ENCODE results near the gene EFNA3. TPM values are rescaled to one million over a fixed set of nuclear protein-coding genes. Genes with fewer than 3 reads are reported as not detected.

EFNA3 gene
- total and polyA plus RNA-seq, 2 of the 4 experiments (the other 2 are of a cell fraction) = 0.72 to 1.6 TPM

DNA sequence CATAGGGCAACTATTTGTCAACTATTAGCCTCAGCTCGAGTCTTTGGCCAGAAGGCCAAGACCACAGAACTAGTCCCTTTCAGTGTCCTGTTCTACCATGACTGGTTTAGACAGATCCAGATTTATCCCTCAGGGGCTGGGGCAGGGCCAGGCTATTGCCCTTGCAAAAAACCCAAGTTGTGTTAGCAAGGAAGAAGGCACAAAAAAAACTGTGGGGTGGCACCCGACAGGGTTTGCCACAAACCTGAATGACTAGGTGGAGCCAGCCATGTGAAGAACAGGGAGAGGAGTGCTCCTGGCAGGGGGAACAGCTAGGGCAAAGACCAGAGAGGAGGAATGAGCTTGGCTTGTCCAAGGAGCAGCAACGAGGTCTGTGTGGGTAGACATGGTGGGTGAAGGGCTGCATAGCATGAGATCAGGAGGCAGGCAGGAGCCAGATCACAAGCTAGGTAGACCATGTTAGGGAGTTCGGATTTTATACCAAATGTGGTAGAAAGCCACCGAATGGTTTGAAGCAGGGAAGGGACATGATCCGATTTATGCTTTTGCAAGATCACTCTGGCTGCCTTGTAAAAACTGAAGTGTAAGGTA lies 40.7 kb upstream of the EFNA3 start:
- ChIA-PET POLR2A (ENCODE audit: unreplicated experiment) (no interaction called here), CTCF (interaction anchor here (1.4 to 1.8 kb wide), 2 partner anchors 13 to 24 kb away, joined by 3 to 4 read pairs; partner anchors contain the start of gene ADAM15)
- Histone ChIP-seq H2AFZ (replicated peaks; ENCODE audit: low read length, poor library complexity) (no peak overlapping the region), H3K9me1 (ENCODE audit: insufficient read depth, low read length) (peaks cover 6% of the 10 kb centered on the region; the same call in 1 of the 2 replicates), H4K8ac (ENCODE audit: low read depth in 2 of 2, low read length in 2 of 2) (no peak overlapping the region), H2AK9ac (replicated peaks; ENCODE audit: low read depth, low read length, poor library complexity) (no peak overlapping the region), H3K4me3 (ENCODE audit: insufficient read depth, low read depth, low read length) (no peak overlapping the region), H3K18ac (ENCODE audit: low read depth, low read length) (no peak overlapping the region), H3K79me1 (ENCODE audit: low read depth in 1 of 2, low read length in 2 of 2) (no peaks in the 10 kb centered on the region), H3K9ac (ENCODE audit: low read depth, low read length) (no peak overlapping the region), H3K36me3 (ENCODE audit: control insufficient read depth, insufficient read depth, low read length) (no peaks in the 10 kb centered on the region), H4K5ac (ENCODE audit: low read depth, low read length) (no peak overlapping the region), H2BK20ac (ENCODE audit: low read depth, low read length) (no peak overlapping the region), H3K4me1 (ENCODE audit: control insufficient read depth, insufficient read depth, low read length) (peaks cover 1% of the 10 kb centered on the region; the same call in 1 of the 2 replicates), H3K4me2 (ENCODE audit: low read depth, low read length) (no peak overlapping the region), H4K91ac (ENCODE audit: insufficient read depth, low read depth, low read length) (no peak overlapping the region), H3K9me3 (ENCODE audit: control insufficient read depth, insufficient read depth, low read length) (no peaks in the 10 kb centered on the region), H3K27me3 (ENCODE audit: control insufficient read depth, insufficient read depth, low read length) (peaks cover 44% of the 10 kb centered on the region), H3K56ac (ENCODE audit: extremely low read depth, insufficient read depth, low read length) (no peak overlapping the region), H3K4ac (ENCODE audit: low read depth, low read length) (no peak overlapping the region), H3K14ac (replicated peaks; ENCODE audit: low read depth, low read length) (no peak overlapping the region), H3K27ac (ENCODE audit: insufficient read depth, low read length) (no peak overlapping the region), H4K20me1 (ENCODE audit: insufficient read depth, low read length) (no peaks in the 10 kb centered on the region), H2BK15ac (ENCODE audit: low read depth, low read length) (no peak overlapping the region), H3K23ac (ENCODE audit: low read depth, low read length) (no peak overlapping the region; the same call in 1 of the 2 replicates), H2BK120ac (ENCODE audit: low read depth, low read length) (no peak overlapping the region), H2BK5ac (ENCODE audit: low read depth, low read length, poor library complexity, severe bottlenecking) (no peak overlapping the region), H2AK5ac (ENCODE audit: low read depth, low read length) (no peak overlapping the region)
- dilution Hi-C loops (cut with HindIII; ENCODE audit: low sequenced_read_pairs, unreplicated experiment) (no loop called here), intact Hi-C loops (cut with micrococcal nuclease) (no loop called here), in situ Hi-C loops (cut with MboI; ENCODE audit: low sequenced_read_pairs) (no loop called here)
- BruUV-seq (replicated peaks) = no TSS peak
- no peak for ATAC-seq (ENCODE audit: low read depth)
- no peak for TF ChIP-seq MXI1 (IDR thresholded peaks at IDR 0.05; ENCODE audit: borderline replicate concordance, low read depth, low read length)
- TF ChIP-seq FOS (IDR thresholded peaks at IDR 0.05; ENCODE audit: low read depth, low read length) = no peak
- TF ChIP-seq, protein P1, sequence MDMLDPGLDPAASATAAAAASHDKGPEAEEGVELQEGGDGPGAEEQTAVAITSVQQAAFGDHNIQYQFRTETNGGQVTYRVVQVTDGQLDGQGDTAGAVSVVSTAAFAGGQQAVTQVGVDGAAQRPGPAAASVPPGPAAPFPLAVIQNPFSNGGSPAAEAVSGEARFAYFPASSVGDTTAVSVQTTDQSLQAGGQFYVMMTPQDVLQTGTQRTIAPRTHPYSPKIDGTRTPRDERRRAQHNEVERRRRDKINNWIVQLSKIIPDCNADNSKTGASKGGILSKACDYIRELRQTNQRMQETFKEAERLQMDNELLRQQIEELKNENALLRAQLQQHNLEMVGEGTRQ (IDR thresholded peaks at IDR 0.05; ENCODE audit: low read depth, low read length) = no peak
- TF ChIP-seq CEBPB (IDR thresholded peaks at IDR 0.05; ENCODE audit: low read depth, low read length) = no peak
- TF ChIP-seq RAD21 (IDR thresholded peaks at IDR 0.05; ENCODE audit: low read length) = no peak
- TF ChIP-seq, protein P2, sequence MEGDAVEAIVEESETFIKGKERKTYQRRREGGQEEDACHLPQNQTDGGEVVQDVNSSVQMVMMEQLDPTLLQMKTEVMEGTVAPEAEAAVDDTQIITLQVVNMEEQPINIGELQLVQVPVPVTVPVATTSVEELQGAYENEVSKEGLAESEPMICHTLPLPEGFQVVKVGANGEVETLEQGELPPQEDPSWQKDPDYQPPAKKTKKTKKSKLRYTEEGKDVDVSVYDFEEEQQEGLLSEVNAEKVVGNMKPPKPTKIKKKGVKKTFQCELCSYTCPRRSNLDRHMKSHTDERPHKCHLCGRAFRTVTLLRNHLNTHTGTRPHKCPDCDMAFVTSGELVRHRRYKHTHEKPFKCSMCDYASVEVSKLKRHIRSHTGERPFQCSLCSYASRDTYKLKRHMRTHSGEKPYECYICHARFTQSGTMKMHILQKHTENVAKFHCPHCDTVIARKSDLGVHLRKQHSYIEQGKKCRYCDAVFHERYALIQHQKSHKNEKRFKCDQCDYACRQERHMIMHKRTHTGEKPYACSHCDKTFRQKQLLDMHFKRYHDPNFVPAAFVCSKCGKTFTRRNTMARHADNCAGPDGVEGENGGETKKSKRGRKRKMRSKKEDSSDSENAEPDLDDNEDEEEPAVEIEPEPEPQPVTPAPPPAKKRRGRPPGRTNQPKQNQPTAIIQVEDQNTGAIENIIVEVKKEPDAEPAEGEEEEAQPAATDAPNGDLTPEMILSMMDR (conservative IDR thresholded peaks at IDR 0.05; ENCODE audit: low read depth, low read length) = no peak
- no peak for TF ChIP-seq SMC3 (IDR thresholded peaks at IDR 0.05; ENCODE audit: low read depth, low read length)
- TF ChIP-seq, protein P3, sequence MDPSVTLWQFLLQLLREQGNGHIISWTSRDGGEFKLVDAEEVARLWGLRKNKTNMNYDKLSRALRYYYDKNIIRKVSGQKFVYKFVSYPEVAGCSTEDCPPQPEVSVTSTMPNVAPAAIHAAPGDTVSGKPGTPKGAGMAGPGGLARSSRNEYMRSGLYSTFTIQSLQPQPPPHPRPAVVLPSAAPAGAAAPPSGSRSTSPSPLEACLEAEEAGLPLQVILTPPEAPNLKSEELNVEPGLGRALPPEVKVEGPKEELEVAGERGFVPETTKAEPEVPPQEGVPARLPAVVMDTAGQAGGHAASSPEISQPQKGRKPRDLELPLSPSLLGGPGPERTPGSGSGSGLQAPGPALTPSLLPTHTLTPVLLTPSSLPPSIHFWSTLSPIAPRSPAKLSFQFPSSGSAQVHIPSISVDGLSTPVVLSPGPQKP (IDR thresholded peaks at IDR 0.05; ENCODE audit: borderline replicate concordance, low read depth, low read length) = no peak
- TF ChIP-seq RFX5 (IDR thresholded peaks at IDR 0.05; ENCODE audit: low read depth, low read length) = no peak
- TF ChIP-seq BHLHE40 (IDR thresholded peaks at IDR 0.05; ENCODE audit: low read depth, low read length) = no peak
- no peak for TF ChIP-seq CHD1 (IDR thresholded peaks at IDR 0.05; ENCODE audit: low read depth, low read length)
- no peak for TF ChIP-seq MAZ (IDR thresholded peaks at IDR 0.05; ENCODE audit: borderline replicate concordance, low read depth, low read length)
- no peak for TF ChIP-seq MAFK (IDR thresholded peaks at IDR 0.05; ENCODE audit: low read depth, low read length)
- TF ChIP-seq POLR2A (IDR thresholded peaks at IDR 0.05; ENCODE audit: low read depth, low read length) = no peak
- no peak for DNase-seq
- WGBS, 2 experiments (ENCODE audit: extremely low coverage in 2 of 2, insufficient read length in 1 of 2) = 98% methylated on average over 5 of the region's 6 CpGs; no CpG with 5 or more reads in 1 of the 2 experiments
